ENCODE results near the gene RNF207.

- TF ChIP-seq ADNP (CRISPR knock-in tag; IDR thresholded peaks at IDR 0.05) (no peak), ZBTB26 (CRISPR knock-in tag; IDR thresholded peaks at IDR 0.05; ENCODE audit: borderline replicate concordance) (no peak), POLR2A (IDR thresholded peaks at IDR 0.05; ENCODE audit: insufficient read depth in 1 of 2, low read depth in 2 of 2, low read length in 2 of 2) (no peak), HDAC2 (CRISPR knock-in tag; IDR thresholded peaks at IDR 0.05) (no peak), ZSCAN29 (CRISPR knock-in tag; conservative IDR thresholded peaks at IDR 0.05) (no peak), SYNCRIP (IDR thresholded peaks at IDR 0.05; ENCODE audit: insufficient read depth, low read depth, low read length) (no peak), ZNF878 (CRISPR knock-in tag; IDR thresholded peaks at IDR 0.05) (no peak), SETDB1 (CRISPR knock-in tag; IDR thresholded peaks at IDR 0.05; ENCODE audit: borderline replicate concordance) (no peak), ZNF234 (CRISPR knock-in tag; conservative IDR thresholded peaks at IDR 0.05) (no peak), EZH2 (conservative IDR thresholded peaks at IDR 0.05; ENCODE audit: low read depth, low read length) (no peak), POLR2AphosphoS5 (IDR thresholded peaks at IDR 0.05; ENCODE audit: low read depth, low read length) (no peak), ZFP41 (CRISPR knock-in tag; IDR thresholded peaks at IDR 0.05; ENCODE audit: borderline replicate concordance) (no peak), MED13 (CRISPR knock-in tag; IDR thresholded peaks at IDR 0.05) (no peak)
- TF ChIP-seq, protein P1, sequence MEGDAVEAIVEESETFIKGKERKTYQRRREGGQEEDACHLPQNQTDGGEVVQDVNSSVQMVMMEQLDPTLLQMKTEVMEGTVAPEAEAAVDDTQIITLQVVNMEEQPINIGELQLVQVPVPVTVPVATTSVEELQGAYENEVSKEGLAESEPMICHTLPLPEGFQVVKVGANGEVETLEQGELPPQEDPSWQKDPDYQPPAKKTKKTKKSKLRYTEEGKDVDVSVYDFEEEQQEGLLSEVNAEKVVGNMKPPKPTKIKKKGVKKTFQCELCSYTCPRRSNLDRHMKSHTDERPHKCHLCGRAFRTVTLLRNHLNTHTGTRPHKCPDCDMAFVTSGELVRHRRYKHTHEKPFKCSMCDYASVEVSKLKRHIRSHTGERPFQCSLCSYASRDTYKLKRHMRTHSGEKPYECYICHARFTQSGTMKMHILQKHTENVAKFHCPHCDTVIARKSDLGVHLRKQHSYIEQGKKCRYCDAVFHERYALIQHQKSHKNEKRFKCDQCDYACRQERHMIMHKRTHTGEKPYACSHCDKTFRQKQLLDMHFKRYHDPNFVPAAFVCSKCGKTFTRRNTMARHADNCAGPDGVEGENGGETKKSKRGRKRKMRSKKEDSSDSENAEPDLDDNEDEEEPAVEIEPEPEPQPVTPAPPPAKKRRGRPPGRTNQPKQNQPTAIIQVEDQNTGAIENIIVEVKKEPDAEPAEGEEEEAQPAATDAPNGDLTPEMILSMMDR (CRISPR knock-in tag; IDR thresholded peaks at IDR 0.05): no peak
These were observed 25.1 kb upstream of the RNF207 start for GRCh38 chr1:6180707-6181311.
